WTC11 (cell line): ENCODE measurements around the gene TMEM120B. TPM values are rescaled to one million over a fixed set of nuclear protein-coding genes. Genes with fewer than 3 reads are reported as not detected.
"Not testable (repeated sequence)": the region's sequence is repeated elsewhere in the genome, so short reads cannot be mapped to it uniquely, and the experiment has no call there.

Experiments used
- ATAC-seq: fragments of 200-7000 bp; cut with Tn5 transposase; 2 replicates; pipeline ENCODE4 v1.10.0; 2021; ENCODE audit warnings: mild to moderate bottlenecking, moderate library complexity
- CTCF ChIA-PET: fragments of 300-600 bp; sonication (Branson Sonifier 250); formaldehyde crosslinking; loops from one replicate; lab custom pipeline; 2021; ENCODE audit warnings: antibody characterized with exemption; lab: Charles Lee
- POLR2A ChIA-PET: fragments of 350-600 bp; sonication (Branson Sonifier 250); formaldehyde crosslinking; loops from one replicate; lab custom pipeline; 2021; ENCODE audit warnings: antibody characterized with exemption; lab: Charles Lee
- DNase-seq: peaks from one replicate; pipeline ENCODE4 v3.0.0; 2021; ENCODE audit warnings: low spot score
- H3K27ac Mint-ChIP-seq: 2 replicates; pipeline ENCODE4 v1.8.0; 2021; ENCODE audit warnings: mixed read lengths
- H3K27me3 Mint-ChIP-seq: 2 replicates; pipeline ENCODE4 v1.8.0; 2021; ENCODE audit warnings: low read depth, mild to moderate bottlenecking, moderate library complexity, mixed read lengths
- H3K36me3 Mint-ChIP-seq: 2 replicates; pipeline ENCODE4 v1.8.0; 2021; ENCODE audit warnings: mixed read lengths
- H3K4me1 Mint-ChIP-seq: 2 replicates; pipeline ENCODE4 v1.8.0; 2022; ENCODE audit warnings: mixed read lengths
- H3K4me3 Mint-ChIP-seq: 2 replicates; pipeline ENCODE4 v1.8.0; 2021; ENCODE audit warnings: mild to moderate bottlenecking, moderate library complexity, mixed read lengths
- H3K9me3 Mint-ChIP-seq: 2 replicates; pipeline ENCODE4 v1.8.0; 2021; ENCODE audit warnings: mixed read lengths
- ATF1 ChIP-seq: sonication (generic); formaldehyde crosslinking; IDR thresholded peaks from 2 replicates; pipeline ENCODE4 v1.8.1; 2023; ENCODE audit warnings: mild to moderate bottlenecking, moderate library complexity, missing genetic modification reagents
- CREB1 ChIP-seq: sonication (generic); formaldehyde crosslinking; IDR thresholded peaks from 2 replicates; pipeline ENCODE4 v1.8.0; 2023; ENCODE audit warnings: mild to moderate bottlenecking, missing genetic modification reagents
- JUN ChIP-seq: sonication (generic); formaldehyde crosslinking; IDR thresholded peaks from 2 replicates; pipeline ENCODE4 v1.8.0; 2023; ENCODE audit warnings: mild to moderate bottlenecking, missing genetic modification reagents
- NFYB ChIP-seq: sonication (generic); formaldehyde crosslinking; conservative IDR thresholded peaks from 2 replicates; pipeline ENCODE4 v1.8.0; 2022; ENCODE audit warnings: low read depth, missing genetic modification reagents
- TEAD4 ChIP-seq: sonication (generic); formaldehyde crosslinking; IDR thresholded peaks from 2 replicates; pipeline ENCODE4 v1.8.0; 2022; ENCODE audit warnings: mild to moderate bottlenecking, missing genetic modification reagents
- ZBTB21 ChIP-seq: sonication (generic); formaldehyde crosslinking; IDR thresholded peaks from 2 replicates; pipeline ENCODE4 v1.8.1; 2023; ENCODE audit warnings: mild to moderate bottlenecking, missing genetic modification reagents, borderline replicate concordance
- ZNF317 ChIP-seq: sonication (generic); formaldehyde crosslinking; IDR thresholded peaks from 2 replicates; pipeline ENCODE4 v1.8.1; 2023; ENCODE audit warnings: low read depth, mild to moderate bottlenecking, moderate library complexity, missing genetic modification reagents, borderline replicate concordance
- ZNF396 ChIP-seq: fragments of 250-450 bp; sonication (Bioruptor Pico); IDR thresholded peaks from 2 replicates; pipeline ENCODE4 v1.8.0; 2021; ENCODE audit warnings: mild to moderate bottlenecking, moderate library complexity, borderline replicate concordance
- ZNF423 ChIP-seq: fragments of 250-450 bp; sonication (Bioruptor Pico); IDR thresholded peaks from 2 replicates; pipeline ENCODE4 v2.1.2; 2022; ENCODE audit warnings: mild to moderate bottlenecking, moderate library complexity
- total RNA-seq: library from RNA; stranded (reverse); gene quantifications from 3 replicates; pipeline ENCODE4 v1.2.3, GENCODE V29; 2021
- TF ChIP-seq, protein P1 (sequence below): fragments of 200-600 bp; IDR thresholded peaks from 2 replicates; pipeline ENCODE4 v1.8.0; 2022; ENCODE audit warnings: antibody characterized with exemption
- TF ChIP-seq, protein P2 (sequence below): sonication (generic); formaldehyde crosslinking; conservative IDR thresholded peaks from 2 replicates; pipeline ENCODE4 v1.8.1; 2023; ENCODE audit warnings: mild to moderate bottlenecking, low read depth, missing genetic modification reagents, moderate library complexity
- TF ChIP-seq, protein P3 (sequence below): sonication (generic); formaldehyde crosslinking; IDR thresholded peaks from 2 replicates; pipeline ENCODE4 v1.8.1; 2022; ENCODE audit warnings: low read depth, mild to moderate bottlenecking, moderate library complexity, missing genetic modification reagents, borderline replicate concordance
- TF ChIP-seq, protein P4 (sequence below): sonication (generic); formaldehyde crosslinking; IDR thresholded peaks from 2 replicates; pipeline ENCODE4 v1.8.0; 2023; ENCODE audit warnings: missing genetic modification reagents
- TF ChIP-seq, protein P5 (sequence below): fragments of 250-450 bp; sonication (Bioruptor Pico); IDR thresholded peaks from 2 replicates; pipeline ENCODE4 v2.1.2; 2022; ENCODE audit warnings: mild to moderate bottlenecking, moderate library complexity

Gene TMEM120B
- total RNA-seq, 1 experiment from 2014 or later = 36.9 TPM

DNA sequence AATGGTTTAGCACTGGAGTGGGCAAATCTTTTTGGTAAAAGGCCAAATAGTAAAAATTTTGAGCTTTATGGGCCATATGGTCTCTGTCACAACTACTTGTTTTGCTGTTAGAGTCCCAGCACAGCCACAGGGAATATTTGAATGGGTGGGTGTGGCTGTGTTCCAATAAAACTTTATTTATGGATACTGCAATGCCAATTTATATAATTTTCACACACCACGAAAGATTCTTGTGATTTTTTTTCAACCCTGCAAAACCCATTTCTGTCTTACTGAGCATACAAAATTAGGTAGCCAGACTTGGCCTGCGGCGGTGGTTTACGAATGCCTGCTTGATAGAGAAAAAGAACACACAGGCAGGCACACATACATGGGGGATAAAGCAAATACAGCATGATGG is 28.3 kb downstream of the TMEM120B start:
- peaks cover 2% of the 10 kb centered on the region; the same call in 1 of the 2 replicates for H3K4me1 Mint-ChIP-seq
- H3K9me3 Mint-ChIP-seq = no peaks in the 10 kb centered on the region
- no peaks in the 10 kb centered on the region for H3K27me3 Mint-ChIP-seq
- DNase-seq (no peak), ATAC-seq (no peak)
- ChIA-PET CTCF (interaction anchor here (1.4 kb wide), 1 partner anchor 188 kb away, joined by 3 read pairs; no protein-coding TSS in a partner anchor), POLR2A (interaction anchor here (1.0 kb wide), 1 partner anchor 13 kb away, joined by 3 read pairs; no protein-coding TSS in a partner anchor)
- no peak for TF ChIP-seq ZNF396 (CRISPR knock-in tag)
- TF ChIP-seq, protein P1, sequence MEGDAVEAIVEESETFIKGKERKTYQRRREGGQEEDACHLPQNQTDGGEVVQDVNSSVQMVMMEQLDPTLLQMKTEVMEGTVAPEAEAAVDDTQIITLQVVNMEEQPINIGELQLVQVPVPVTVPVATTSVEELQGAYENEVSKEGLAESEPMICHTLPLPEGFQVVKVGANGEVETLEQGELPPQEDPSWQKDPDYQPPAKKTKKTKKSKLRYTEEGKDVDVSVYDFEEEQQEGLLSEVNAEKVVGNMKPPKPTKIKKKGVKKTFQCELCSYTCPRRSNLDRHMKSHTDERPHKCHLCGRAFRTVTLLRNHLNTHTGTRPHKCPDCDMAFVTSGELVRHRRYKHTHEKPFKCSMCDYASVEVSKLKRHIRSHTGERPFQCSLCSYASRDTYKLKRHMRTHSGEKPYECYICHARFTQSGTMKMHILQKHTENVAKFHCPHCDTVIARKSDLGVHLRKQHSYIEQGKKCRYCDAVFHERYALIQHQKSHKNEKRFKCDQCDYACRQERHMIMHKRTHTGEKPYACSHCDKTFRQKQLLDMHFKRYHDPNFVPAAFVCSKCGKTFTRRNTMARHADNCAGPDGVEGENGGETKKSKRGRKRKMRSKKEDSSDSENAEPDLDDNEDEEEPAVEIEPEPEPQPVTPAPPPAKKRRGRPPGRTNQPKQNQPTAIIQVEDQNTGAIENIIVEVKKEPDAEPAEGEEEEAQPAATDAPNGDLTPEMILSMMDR = no peak
- TF ChIP-seq NFYB (CRISPR knock-in tag) = no peak
- TF ChIP-seq, protein P2, sequence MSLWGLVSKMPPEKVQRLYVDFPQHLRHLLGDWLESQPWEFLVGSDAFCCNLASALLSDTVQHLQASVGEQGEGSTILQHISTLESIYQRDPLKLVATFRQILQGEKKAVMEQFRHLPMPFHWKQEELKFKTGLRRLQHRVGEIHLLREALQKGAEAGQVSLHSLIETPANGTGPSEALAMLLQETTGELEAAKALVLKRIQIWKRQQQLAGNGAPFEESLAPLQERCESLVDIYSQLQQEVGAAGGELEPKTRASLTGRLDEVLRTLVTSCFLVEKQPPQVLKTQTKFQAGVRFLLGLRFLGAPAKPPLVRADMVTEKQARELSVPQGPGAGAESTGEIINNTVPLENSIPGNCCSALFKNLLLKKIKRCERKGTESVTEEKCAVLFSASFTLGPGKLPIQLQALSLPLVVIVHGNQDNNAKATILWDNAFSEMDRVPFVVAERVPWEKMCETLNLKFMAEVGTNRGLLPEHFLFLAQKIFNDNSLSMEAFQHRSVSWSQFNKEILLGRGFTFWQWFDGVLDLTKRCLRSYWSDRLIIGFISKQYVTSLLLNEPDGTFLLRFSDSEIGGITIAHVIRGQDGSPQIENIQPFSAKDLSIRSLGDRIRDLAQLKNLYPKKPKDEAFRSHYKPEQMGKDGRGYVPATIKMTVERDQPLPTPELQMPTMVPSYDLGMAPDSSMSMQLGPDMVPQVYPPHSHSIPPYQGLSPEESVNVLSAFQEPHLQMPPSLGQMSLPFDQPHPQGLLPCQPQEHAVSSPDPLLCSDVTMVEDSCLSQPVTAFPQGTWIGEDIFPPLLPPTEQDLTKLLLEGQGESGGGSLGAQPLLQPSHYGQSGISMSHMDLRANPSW (CRISPR knock-in tag) = no peak
- TF ChIP-seq, protein P3, sequence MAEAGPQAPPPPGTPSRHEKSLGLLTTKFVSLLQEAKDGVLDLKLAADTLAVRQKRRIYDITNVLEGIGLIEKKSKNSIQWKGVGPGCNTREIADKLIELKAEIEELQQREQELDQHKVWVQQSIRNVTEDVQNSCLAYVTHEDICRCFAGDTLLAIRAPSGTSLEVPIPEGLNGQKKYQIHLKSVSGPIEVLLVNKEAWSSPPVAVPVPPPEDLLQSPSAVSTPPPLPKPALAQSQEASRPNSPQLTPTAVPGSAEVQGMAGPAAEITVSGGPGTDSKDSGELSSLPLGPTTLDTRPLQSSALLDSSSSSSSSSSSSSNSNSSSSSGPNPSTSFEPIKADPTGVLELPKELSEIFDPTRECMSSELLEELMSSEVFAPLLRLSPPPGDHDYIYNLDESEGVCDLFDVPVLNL = no peak
- TF ChIP-seq ZNF317 (CRISPR knock-in tag) = no peak
- no peak for TF ChIP-seq CREB1 (CRISPR knock-in tag)
- no peak overlapping the region for H3K4me3 Mint-ChIP-seq
- peak overlapping the region; percentile 6 for H3K27ac Mint-ChIP-seq
- peaks cover 11% of the 10 kb centered on the region for H3K36me3 Mint-ChIP-seq

DNA sequence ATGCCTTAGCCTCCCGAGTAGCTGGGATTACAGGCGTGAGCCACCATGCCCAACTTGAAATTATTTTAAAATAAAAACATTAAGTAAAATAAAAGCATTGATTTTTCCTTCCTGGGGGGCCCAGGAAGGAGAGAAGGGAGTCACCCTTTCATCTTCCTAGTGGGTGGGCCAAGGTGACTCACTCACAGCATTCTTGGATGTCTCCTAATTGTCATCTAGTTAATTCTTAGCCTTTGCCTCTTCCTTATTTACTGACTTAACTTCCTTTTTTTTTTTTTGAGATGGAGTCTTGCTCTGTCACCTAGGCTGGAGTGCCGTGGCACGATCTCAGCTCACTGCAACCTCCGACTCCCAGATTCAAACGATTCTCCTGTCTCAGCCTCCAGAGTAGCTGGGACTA is 29.2 kb downstream of the TMEM120B start:
- ChIA-PET CTCF (interaction anchor here (1.4 kb wide), 1 partner anchor 189 kb away, joined by 3 read pairs; no protein-coding TSS in a partner anchor), POLR2A (interaction anchor here (1.0 kb wide), 1 partner anchor 14 kb away, joined by 3 read pairs; no protein-coding TSS in a partner anchor)
- TF ChIP-seq, protein P4, sequence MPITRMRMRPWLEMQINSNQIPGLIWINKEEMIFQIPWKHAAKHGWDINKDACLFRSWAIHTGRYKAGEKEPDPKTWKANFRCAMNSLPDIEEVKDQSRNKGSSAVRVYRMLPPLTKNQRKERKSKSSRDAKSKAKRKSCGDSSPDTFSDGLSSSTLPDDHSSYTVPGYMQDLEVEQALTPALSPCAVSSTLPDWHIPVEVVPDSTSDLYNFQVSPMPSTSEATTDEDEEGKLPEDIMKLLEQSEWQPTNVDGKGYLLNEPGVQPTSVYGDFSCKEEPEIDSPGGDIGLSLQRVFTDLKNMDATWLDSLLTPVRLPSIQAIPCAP (CRISPR knock-in tag) = no peak
- TF ChIP-seq ZBTB21 (CRISPR knock-in tag) = no peak
- TF ChIP-seq ATF1 (CRISPR knock-in tag) = no peak
- TF ChIP-seq, protein P5, sequence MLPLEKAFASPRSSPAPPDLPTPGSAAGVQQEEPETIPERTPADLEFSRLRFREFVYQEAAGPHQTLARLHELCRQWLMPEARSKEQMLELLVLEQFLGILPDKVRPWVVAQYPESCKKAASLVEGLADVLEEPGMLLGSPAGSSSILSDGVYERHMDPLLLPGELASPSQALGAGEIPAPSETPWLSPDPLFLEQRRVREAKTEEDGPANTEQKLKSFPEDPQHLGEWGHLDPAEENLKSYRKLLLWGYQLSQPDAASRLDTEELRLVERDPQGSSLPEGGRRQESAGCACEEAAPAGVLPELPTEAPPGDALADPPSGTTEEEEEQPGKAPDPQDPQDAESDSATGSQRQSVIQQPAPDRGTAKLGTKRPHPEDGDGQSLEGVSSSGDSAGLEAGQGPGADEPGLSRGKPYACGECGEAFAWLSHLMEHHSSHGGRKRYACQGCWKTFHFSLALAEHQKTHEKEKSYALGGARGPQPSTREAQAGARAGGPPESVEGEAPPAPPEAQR (CRISPR knock-in tag) = no peak
- TF ChIP-seq ZNF423 (CRISPR knock-in tag) = no peak
- no peak for TF ChIP-seq TEAD4
- TF ChIP-seq JUN (CRISPR knock-in tag) = no peak
- Mint-ChIP-seq H3K9me3 (no peaks in the 10 kb centered on the region), H3K27me3 (no peaks in the 10 kb centered on the region), H3K4me1 (peaks cover 2% of the 10 kb centered on the region; the same call in 1 of the 2 replicates), H3K27ac (peak overlapping the region; percentile 95), H3K36me3 (peaks cover 11% of the 10 kb centered on the region), H3K4me3 (no peak overlapping the region)
- ATAC-seq (no peak), DNase-seq (no peak)

DNA sequence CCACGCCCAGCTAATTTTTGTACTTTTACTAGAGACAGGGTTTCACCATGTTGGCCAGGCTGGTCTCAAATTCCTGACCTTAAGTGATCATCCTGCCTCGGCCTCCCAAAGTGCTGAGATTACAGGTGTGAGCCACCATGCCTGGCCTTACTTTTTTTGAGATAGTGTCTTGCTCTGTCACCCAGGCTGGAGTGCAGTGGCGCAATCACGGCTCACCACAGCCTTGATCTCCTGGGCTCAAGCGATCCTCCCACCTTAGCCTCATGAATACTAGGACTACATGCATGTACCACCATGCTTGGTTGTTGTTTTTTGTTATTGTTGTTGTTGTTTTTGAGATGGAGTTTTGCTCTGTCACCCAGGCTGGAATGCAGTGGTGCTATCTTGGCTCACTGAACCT is 33.0 kb downstream of the TMEM120B start:
- H3K4me3 Mint-ChIP-seq = not testable (repeated sequence)

More for the DNA sequence above, 33.0 kb downstream of the TMEM120B start:
- ATAC-seq, POLR2A ChIA-PET, H3K27ac Mint-ChIP-seq, H3K4me1 Mint-ChIP-seq, H3K27me3 Mint-ChIP-seq, CTCF ChIA-PET, H3K9me3 Mint-ChIP-seq, DNase-seq: not testable (repeated sequence)
- peaks cover 24% of the 10 kb centered on the region for H3K36me3 Mint-ChIP-seq
